GM04503 (cell line): ENCODE data around the gene JAKMIP3.

ENCODE experiments used
- DNase-seq: peaks from one replicate; pipeline ENCODE4 v3.0.0-alpha.2; 2012; ENCODE audit warnings: low read depth

JAKMIP3 gene

GRCh38 chr10:132111121-132111731 lies 45.5 kb downstream of the JAKMIP3 start:
- no peak for DNase-seq

GRCh38 chr10:132111871-132112341 lies 46.2 kb downstream of the JAKMIP3 start:
- no peak for DNase-seq

DNA sequence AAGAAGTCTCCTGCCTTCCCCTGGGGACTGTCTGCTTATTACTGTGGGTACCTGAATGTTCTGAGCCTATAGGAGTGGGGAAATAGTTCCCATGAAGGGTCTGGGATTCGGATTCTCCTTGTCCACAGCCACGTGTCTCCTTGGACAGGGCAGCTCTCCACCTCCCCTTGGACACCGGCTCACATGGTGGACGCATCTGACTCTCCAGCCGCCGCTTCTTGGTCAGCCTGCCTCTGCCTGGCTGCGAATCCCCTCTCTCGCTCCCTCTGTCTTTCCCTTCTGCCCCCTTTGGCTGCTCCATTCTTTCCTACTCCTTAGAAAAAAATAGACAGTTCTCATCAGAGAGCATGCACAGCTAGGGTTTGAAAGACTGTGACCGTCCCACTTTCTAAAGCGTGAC lies 46.9 kb downstream of the JAKMIP3 start:
- no peak for DNase-seq

DNA sequence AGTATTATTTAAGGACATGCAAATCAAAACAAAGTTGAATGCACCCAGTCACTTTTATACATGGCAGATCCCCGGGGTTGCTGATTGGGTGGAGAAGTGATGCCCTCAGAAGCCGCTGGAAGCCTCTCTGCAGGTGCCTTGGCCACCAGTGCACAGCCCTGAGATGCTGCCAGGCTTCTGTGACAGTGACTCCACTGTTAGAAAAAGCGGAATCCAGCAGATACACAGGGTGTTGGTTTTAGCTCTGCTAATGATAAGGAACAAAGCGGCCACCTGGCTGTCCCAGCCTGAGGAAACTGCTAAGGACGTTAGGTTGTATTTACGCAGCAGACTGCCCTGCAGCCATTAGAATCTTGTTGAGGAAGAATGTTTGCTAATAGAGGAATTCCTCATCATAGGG lies 47.5 kb downstream of the JAKMIP3 start:
- DNase-seq, result no peak

DNA sequence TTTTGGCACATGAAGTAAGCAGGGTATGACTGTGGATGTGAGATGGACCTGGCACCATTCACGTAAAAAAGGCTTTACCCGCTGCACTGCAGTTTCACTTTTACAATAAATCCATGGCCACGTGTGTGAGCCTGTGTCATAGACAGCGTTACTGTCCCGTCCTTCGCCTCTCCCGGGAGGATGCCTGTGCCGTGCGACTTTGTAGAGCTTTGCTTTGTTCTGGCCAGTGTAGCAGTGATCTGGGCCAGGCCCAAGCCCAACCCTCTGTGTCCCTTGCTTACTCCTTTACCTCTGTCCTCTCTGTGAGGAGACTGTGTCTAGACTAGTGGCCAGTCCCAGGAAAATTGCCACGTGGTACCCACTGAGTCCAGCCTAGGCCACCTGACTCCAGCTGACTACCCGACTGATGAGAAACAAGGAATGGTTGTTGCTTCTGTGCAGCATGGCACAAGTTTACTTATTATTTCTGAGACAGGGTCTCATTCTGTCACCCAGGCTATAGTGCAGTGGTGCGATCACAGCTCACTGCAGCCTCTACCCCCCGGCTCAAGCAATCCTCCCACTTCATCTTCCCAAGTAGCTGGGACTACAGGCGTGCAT lies 48.1 kb downstream of the JAKMIP3 start:
- DNase-seq, result no peak

DNA sequence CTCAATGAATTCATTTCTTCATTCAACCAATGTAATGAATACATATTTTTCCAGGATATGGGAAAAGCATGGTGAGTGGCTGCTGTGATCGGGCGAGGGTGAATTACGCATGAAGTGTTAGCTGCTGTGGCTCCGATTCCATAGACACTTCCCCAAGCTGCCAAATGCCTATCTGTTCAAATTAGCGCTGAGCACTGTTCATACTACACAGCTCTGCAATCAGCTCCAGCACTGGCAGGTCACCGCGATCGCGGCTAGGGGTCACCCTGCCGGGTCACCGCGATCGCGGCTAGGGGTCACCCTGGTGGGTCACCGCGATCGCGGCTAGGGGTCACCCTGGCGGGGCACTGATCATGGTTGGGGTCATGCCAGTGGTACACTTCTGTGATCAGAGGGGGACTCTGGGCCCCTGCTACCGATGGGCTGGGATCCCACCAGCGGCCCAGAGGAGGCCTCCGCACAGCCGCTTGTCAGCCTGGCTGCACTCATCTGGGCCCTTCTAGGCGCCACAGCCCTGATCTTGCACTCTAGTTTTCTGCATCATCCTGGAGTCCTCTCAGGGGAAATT lies 49.3 kb downstream of the JAKMIP3 start:
- no peak for DNase-seq
